ENCODE measurements around the gene MTUS2. TPM values are rescaled to one million over a fixed set of nuclear protein-coding genes. Genes with fewer than 3 reads are reported as not detected.

The MTUS2 gene
- total and polyA plus RNA-seq, 5 donors from 2014 or later: 0.02 to 0.03 (median 0.03) TPM; not detected in 2

GRCh38 chr13:28859717-28860116 is 39.6 kb downstream of the MTUS2 start:
- H3K4me1 Mint-ChIP-seq: no peaks in the 10 kb centered on the region
- H3K4me3 ChIP-seq (ENCODE audit: low read depth, low read length): no peak overlapping the region
- ATAC-seq (ENCODE audit: low read depth in 2 of 2) (no peak), DNase-seq (no peak)
- H3K4me3 Mint-ChIP-seq: no peak overlapping the region
- no peaks in the 10 kb centered on the region for H3K9me3 Mint-ChIP-seq
- no peak overlapping the region for H3K27ac Mint-ChIP-seq
- H3K27ac ChIP-seq (ENCODE audit: insufficient read depth, low read length, poor library complexity, severe bottlenecking): no peak overlapping the region
- H3K27me3 Mint-ChIP-seq: no peaks in the 10 kb centered on the region
- no peaks in the 10 kb centered on the region for H3K9me3 ChIP-seq (ENCODE audit: control insufficient read depth in 2 of 2, low read length in 2 of 2)
- H3K36me3 Mint-ChIP-seq: no peaks in the 10 kb centered on the region
- H3K4me1 ChIP-seq (ENCODE audit: control insufficient read depth, insufficient read depth, low read length, poor library complexity, severe bottlenecking): no peaks in the 10 kb centered on the region
- H3K27me3 ChIP-seq (ENCODE audit: control insufficient read depth, insufficient read depth, low read length): no peaks in the 10 kb centered on the region
- no peaks in the 10 kb centered on the region for H3K36me3 ChIP-seq (ENCODE audit: control insufficient read depth, insufficient read depth, low read length)

DNA sequence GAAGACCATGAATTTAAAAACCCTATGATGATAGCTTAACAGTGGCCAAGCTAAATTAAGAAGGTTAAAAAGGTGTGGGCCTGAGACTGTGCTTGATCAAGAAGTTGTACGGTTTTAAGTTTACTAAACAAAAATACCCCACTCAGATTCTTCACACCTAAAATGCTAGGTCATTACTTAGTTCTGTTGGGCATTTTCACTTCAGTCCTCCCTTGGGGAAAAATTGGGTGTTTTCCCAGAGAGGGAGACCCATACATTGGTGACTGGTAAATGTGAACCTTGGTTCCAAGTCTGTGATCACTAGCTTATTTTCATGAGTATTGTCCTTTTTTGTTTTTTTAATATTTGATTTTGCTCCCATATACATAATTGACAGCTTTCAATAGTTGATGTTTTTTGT is 44.4 kb downstream of the MTUS2 start:
- Mint-ChIP-seq H3K9me3 (peaks cover 0 to 1% (median 0%) of the 10 kb centered on the region in 7 donors), H3K4me1 (no peaks in the 10 kb centered on the region), H3K27me3 (no peaks in the 10 kb centered on the region), H3K4me3 (no peak overlapping the region), H3K36me3 (no peaks in the 10 kb centered on the region), H3K27ac (no peak overlapping the region)
- H3K36me3 ChIP-seq (ENCODE audit: control insufficient read depth, insufficient read depth, low read length): no peaks in the 10 kb centered on the region
- no peaks in the 10 kb centered on the region for H3K9me3 ChIP-seq (ENCODE audit: control insufficient read depth in 2 of 2, low read length in 2 of 2)
- H3K4me1 ChIP-seq (ENCODE audit: control insufficient read depth, insufficient read depth, low read length, poor library complexity, severe bottlenecking): no peaks in the 10 kb centered on the region
- ATAC-seq (ENCODE audit: low read depth in 2 of 2) (no peak), DNase-seq (no peak)
- H3K27ac ChIP-seq (ENCODE audit: insufficient read depth, low read length, poor library complexity, severe bottlenecking): no peak overlapping the region
- H3K4me3 ChIP-seq (ENCODE audit: low read depth, low read length): no peak overlapping the region
- no peaks in the 10 kb centered on the region for H3K27me3 ChIP-seq (ENCODE audit: control insufficient read depth, insufficient read depth, low read length)

DNA sequence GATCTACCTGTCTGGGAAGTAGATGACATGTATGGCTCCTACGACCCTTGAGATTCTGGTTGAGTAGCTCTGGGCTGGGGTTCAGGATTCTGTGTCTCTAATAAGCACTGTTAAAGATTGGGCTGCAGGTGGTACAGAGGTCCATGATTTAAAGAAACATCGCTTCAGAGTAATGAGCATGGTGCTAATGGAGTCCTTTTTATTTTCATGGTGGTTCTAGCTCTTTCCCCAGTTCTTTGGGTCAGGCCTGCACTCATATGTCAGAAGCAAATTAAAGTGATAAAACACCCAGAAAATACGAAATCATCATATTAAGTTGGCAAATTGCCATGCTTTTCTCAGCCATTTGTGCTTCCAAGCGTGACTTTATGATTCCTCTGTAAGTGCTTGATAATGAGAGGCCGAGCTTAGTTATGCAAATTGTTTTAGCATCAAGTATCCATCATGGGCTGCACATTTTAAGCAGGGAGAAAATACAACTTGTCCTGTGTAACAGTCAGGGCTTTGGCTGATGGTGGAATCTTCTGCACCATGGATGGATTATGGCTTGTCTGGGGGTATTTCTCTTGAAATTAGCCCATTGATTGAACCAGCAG is 45.1 kb downstream of the MTUS2 start:
- DNase-seq: no peak
- Histone ChIP-seq H3K9me3 (ENCODE audit: control insufficient read depth in 2 of 2, low read length in 2 of 2) (no peaks in the 10 kb centered on the region), H3K4me1 (ENCODE audit: control insufficient read depth, insufficient read depth, low read length, poor library complexity, severe bottlenecking) (no peaks in the 10 kb centered on the region), H3K36me3 (ENCODE audit: control insufficient read depth, insufficient read depth, low read length) (no peaks in the 10 kb centered on the region), H3K4me3 (ENCODE audit: low read depth, low read length) (no peak overlapping the region), H3K27me3 (ENCODE audit: control insufficient read depth, insufficient read depth, low read length) (peaks cover under 1% of the 10 kb centered on the region), H3K27ac (ENCODE audit: insufficient read depth, low read length, poor library complexity, severe bottlenecking) (no peak overlapping the region)
- Mint-ChIP-seq H3K27ac (no peak overlapping the region), H3K4me3 (no peak overlapping the region), H3K36me3 (no peaks in the 10 kb centered on the region), H3K9me3 (peaks cover 0 to 1% (median 0%) of the 10 kb centered on the region in 7 donors), H3K27me3 (no peaks in the 10 kb centered on the region), H3K4me1 (no peaks in the 10 kb centered on the region)
- ATAC-seq (ENCODE audit: low read depth in 2 of 2): no peak

DNA sequence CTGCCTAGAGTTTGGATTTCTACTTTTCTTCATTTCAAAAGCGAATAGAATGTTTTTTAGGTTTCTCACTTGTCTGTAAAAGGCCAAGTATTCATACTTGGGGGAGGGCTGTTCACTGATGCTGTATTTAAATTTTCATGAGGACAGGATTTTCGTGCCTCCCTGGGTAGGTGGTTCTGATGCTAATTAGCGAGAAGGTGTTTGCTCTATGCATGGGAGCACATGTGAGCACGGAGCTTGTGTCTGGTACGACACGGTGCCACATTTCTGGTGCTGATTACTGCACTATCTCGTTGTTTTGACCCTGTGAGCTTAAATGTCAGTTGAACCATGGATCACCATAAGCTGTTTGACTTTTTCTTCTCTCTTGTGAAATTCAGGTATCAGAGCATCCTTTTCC is 45.8 kb downstream of the MTUS2 start:
- H3K4me3 ChIP-seq (ENCODE audit: low read depth, low read length): no peak overlapping the region
- Mint-ChIP-seq H3K4me3 (no peak overlapping the region), H3K27ac (no peak overlapping the region), H3K36me3 (no peaks in the 10 kb centered on the region), H3K27me3 (no peaks in the 10 kb centered on the region), H3K4me1 (no peaks in the 10 kb centered on the region), H3K9me3 (peaks cover 0 to 4% (median 0%) of the 10 kb centered on the region in 7 donors)
- H3K27me3 ChIP-seq (ENCODE audit: control insufficient read depth, insufficient read depth, low read length): peaks cover 3% of the 10 kb centered on the region
- no peaks in the 10 kb centered on the region for H3K9me3 ChIP-seq (ENCODE audit: control insufficient read depth in 2 of 2, low read length in 2 of 2)
- H3K4me1 ChIP-seq (ENCODE audit: control insufficient read depth, insufficient read depth, low read length, poor library complexity, severe bottlenecking): no peaks in the 10 kb centered on the region
- DNase-seq (no peak), ATAC-seq (ENCODE audit: low read depth in 2 of 2) (no peak)
- no peak overlapping the region for H3K27ac ChIP-seq (ENCODE audit: insufficient read depth, low read length, poor library complexity, severe bottlenecking)
- H3K36me3 ChIP-seq (ENCODE audit: control insufficient read depth, insufficient read depth, low read length): no peaks in the 10 kb centered on the region

DNA sequence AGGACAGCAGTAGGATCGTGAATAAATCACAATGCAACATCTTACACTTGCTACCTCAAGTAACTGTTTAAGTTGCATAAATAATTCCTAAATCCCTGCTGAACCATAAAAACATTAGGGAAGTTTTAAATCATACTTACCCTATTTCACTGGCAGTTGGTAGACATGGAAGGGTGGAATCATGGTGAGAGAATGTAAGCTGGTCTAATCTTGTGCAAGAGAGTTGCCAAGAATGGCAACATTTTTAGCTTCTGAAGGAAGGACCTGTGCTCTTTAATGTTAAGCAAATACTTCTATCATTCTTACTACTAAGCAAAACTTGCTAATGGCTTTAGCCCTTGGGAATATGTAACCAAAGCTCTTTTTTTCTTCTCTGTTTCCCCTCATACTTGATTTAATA is 46.8 kb downstream of the MTUS2 start:
- Mint-ChIP-seq H3K27ac (no peak overlapping the region), H3K36me3 (no peaks in the 10 kb centered on the region), H3K27me3 (no peaks in the 10 kb centered on the region), H3K4me1 (no peaks in the 10 kb centered on the region), H3K9me3 (peaks cover 1 to 9% (median 4%) of the 10 kb centered on the region in 7 donors), H3K4me3 (no peak overlapping the region)
- DNase-seq: no peak
- Histone ChIP-seq H3K9me3 (ENCODE audit: control insufficient read depth in 2 of 2, low read length in 2 of 2) (peaks cover 0 to under 1% of the 10 kb centered on the region in 2 experiments), H3K27me3 (ENCODE audit: control insufficient read depth, insufficient read depth, low read length) (peaks cover 3% of the 10 kb centered on the region), H3K4me1 (ENCODE audit: control insufficient read depth, insufficient read depth, low read length, poor library complexity, severe bottlenecking) (no peaks in the 10 kb centered on the region), H3K36me3 (ENCODE audit: control insufficient read depth, insufficient read depth, low read length) (no peaks in the 10 kb centered on the region), H3K27ac (ENCODE audit: insufficient read depth, low read length, poor library complexity, severe bottlenecking) (no peak overlapping the region), H3K4me3 (ENCODE audit: low read depth, low read length) (no peak overlapping the region)
- ATAC-seq (ENCODE audit: low read depth in 2 of 2): no peak

DNA sequence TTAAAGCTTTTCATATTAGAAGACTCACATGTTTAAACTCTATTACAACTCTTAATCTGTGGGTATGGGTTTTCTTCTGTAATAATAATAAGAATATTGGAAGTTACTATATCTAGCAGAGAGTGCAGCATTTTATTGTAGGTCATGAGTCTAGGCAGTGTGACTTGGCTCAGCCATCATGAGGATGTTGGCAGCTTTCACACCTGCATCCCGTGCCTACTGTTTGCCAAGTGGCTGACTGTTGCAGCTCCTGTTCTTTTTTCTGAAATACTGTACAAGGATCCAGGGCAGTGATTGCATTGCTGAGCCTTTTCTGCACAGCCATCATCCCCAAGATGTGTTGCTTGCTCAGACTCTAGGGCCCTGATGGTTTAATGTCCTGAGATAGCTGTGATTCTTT is 47.4 kb downstream of the MTUS2 start:
- ATAC-seq (ENCODE audit: low read depth in 2 of 2): no peak
- Histone ChIP-seq H3K27me3 (ENCODE audit: control insufficient read depth, insufficient read depth, low read length) (peaks cover 3% of the 10 kb centered on the region), H3K4me1 (ENCODE audit: control insufficient read depth, insufficient read depth, low read length, poor library complexity, severe bottlenecking) (no peaks in the 10 kb centered on the region)

DNA sequence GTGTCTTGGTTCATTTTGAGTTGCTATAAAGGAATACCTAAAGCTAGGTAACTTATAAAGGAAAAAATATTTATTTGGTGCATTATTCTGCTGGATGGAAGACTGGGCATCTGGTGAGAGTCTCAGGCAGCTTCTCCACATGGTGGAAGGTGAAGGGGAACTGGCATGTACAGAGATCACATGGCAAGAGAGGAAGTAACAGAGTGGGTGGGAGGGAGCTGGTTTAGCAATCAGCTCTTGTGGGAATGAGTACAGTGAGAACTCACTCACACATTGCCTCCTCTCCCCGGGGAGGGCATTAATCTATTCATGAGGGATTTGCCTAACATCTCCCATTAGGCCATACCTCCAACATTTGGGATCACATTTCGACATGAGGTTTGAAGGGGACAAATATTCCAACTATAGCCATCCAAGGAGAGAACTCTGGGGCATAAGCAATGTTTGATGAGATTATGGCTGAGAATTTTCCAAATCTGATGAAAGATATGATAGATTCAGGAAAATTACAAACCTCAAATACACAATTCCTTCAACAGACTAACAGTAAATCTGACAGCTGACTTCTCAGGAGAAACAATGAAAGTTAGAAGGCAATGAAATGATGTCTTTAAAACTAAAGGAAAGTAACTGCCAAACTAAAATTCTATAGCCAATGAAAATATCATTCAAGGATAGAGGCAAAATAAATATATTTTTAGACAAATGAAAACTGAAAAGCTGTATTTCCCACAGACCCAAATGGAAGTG is 52.5 kb downstream of the MTUS2 start:
- Mint-ChIP-seq H3K27me3 (no peaks in the 10 kb centered on the region), H3K9me3 (peaks cover 2 to 21% (median 8%) of the 10 kb centered on the region in 7 donors), H3K27ac (no peak overlapping the region), H3K4me3 (no peak overlapping the region), H3K36me3 (no peaks in the 10 kb centered on the region), H3K4me1 (no peaks in the 10 kb centered on the region)
- no peak overlapping the region for H3K27ac ChIP-seq (ENCODE audit: insufficient read depth, low read length, poor library complexity, severe bottlenecking)
- DNase-seq (no peak), ATAC-seq (ENCODE audit: low read depth in 2 of 2) (no peak)
- H3K36me3 ChIP-seq (ENCODE audit: control insufficient read depth, insufficient read depth, low read length): no peaks in the 10 kb centered on the region
- no peak overlapping the region for H3K4me3 ChIP-seq (ENCODE audit: low read depth, low read length)
- no peaks in the 10 kb centered on the region for H3K4me1 ChIP-seq (ENCODE audit: control insufficient read depth, insufficient read depth, low read length, poor library complexity, severe bottlenecking)
- peaks cover 3% of the 10 kb centered on the region for H3K27me3 ChIP-seq (ENCODE audit: control insufficient read depth, insufficient read depth, low read length)
- peaks cover 0 to 5% of the 10 kb centered on the region in 2 experiments for H3K9me3 ChIP-seq (ENCODE audit: control insufficient read depth in 2 of 2, low read length in 2 of 2)

More for the DNA sequence above, 47.4 kb downstream of the MTUS2 start:
- Mint-ChIP-seq H3K4me3 (no peak overlapping the region), H3K27ac (no peak overlapping the region), H3K27me3 (no peaks in the 10 kb centered on the region), H3K4me1 (no peaks in the 10 kb centered on the region), H3K9me3 (peaks cover 2 to 15% (median 6%) of the 10 kb centered on the region in 7 donors), H3K36me3 (no peaks in the 10 kb centered on the region)
- H3K36me3 ChIP-seq (ENCODE audit: control insufficient read depth, insufficient read depth, low read length): no peaks in the 10 kb centered on the region
- no peak for DNase-seq
- H3K4me3 ChIP-seq (ENCODE audit: low read depth, low read length): no peak overlapping the region
- H3K27ac ChIP-seq (ENCODE audit: insufficient read depth, low read length, poor library complexity, severe bottlenecking): no peak overlapping the region
- H3K9me3 ChIP-seq (ENCODE audit: control insufficient read depth in 2 of 2, low read length in 2 of 2): peaks cover 0 to 4% of the 10 kb centered on the region in 2 experiments
